GM12878 (cell line): ENCODE measurements around the gene DUSP18.

ENCODE experiments used
- BHLHE40 ChIP-seq, 2 experiments: fragments of 450-650 bp in 1 of 2; IDR thresholded peaks; 2 replicates each; pipeline ENCODE4 v1.6.1; 2011 to 2017; ENCODE audit warnings: low read depth in 2 of 2, borderline replicate concordance in 1 of 2, improper control_type of control experiment in 1 of 2, low read length in 1 of 2, mild to moderate bottlenecking in 1 of 2
- JUND ChIP-seq: IDR thresholded peaks from 2 replicates; pipeline ENCODE4 v1.6.1; 2012; ENCODE audit warnings: low read depth, mild to moderate bottlenecking, low read length, improper control_type of control experiment, moderate library complexity

- no peak for TF ChIP-seq BHLHE40 (IDR thresholded peaks at IDR 0.05; ENCODE audit: borderline replicate concordance in 1 of 2, low read depth in 2 of 2, low read length in 1 of 2)
- no peak for TF ChIP-seq JUND
These were observed 21.0 kb downstream of the DUSP18 start for GRCh38 chr22:30646518-30647160.
